GM18858 (cell line): ENCODE measurements around the gene CD300C.
"Not testable (repeated sequence)": the region's sequence is repeated elsewhere in the genome, so short reads cannot be mapped to it uniquely, and the experiment has no call there.

ENCODE experiments used
- ATAC-seq: cut with Tn5 transposase; IDR thresholded peaks from one replicate; pipeline ENCODE4 v1.9.1; 2021; ENCODE audit not compliant: unreplicated experiment

The CD300C gene

GRCh38 chr17:74545843-74546230 is at the start of gene CD300C:
Gene CD300C (minus strand): TSS chr17:74546115. CDS start chr17:74545782, 333 bp downstream.
- ATAC-seq = no peak

GRCh38 chr17:74595037-74595750 is 49.3 kb upstream of the CD300C start:
- no peak for ATAC-seq

GRCh38 chr17:74592087-74592990 is 46.4 kb upstream of the CD300C start, which contains the start of gene CD300LD:
Gene CD300LD (minus strand): TSS chr17:74592283. CDS start chr17:74592202, 81 bp downstream.
- no peak for ATAC-seq

GRCh38 chr17:74591503-74591902 is 45.6 kb upstream of the CD300C start:
- ATAC-seq = no peak

GRCh38 chr17:74585711-74586110 is 39.8 kb upstream of the CD300C start:
- no peak for ATAC-seq

GRCh38 chr17:74584292-74585060 is 38.6 kb upstream of the CD300C start:
- no peak for ATAC-seq

- no peak for ATAC-seq
Observed at GRCh38 chr17:74582633-74583032, 36.7 kb upstream of the CD300C start.

GRCh38 chr17:74579900-74580299 is 34.0 kb upstream of the CD300C start:
- no peak for ATAC-seq

- ATAC-seq = no peak
Observed at GRCh38 chr17:74578979-74579378, 33.1 kb upstream of the CD300C start.

- no peak for ATAC-seq
Observed at GRCh38 chr17:74574489-74575142, 28.7 kb upstream of the CD300C start.

- ATAC-seq = not testable (repeated sequence)
Observed at GRCh38 chr17:74573635-74574034, 27.7 kb upstream of the CD300C start.

GRCh38 chr17:74573169-74573568 is 27.3 kb upstream of the CD300C start:
- ATAC-seq = no peak

- no peak for ATAC-seq
Observed at GRCh38 chr17:74571621-74572270, 25.8 kb upstream of the CD300C start.

- ATAC-seq = no peak
Observed at GRCh38 chr17:74569020-74570003, 23.4 kb upstream of the CD300C start.

- no peak for ATAC-seq
Observed at GRCh38 chr17:74568106-74568873, 22.4 kb upstream of the CD300C start.

- no peak for ATAC-seq
Observed at GRCh38 chr17:74567397-74567796, 21.5 kb upstream of the CD300C start, which contains the start of gene CD300H. Gene CD300H (minus strand): TSS chr17:74567509.

GRCh38 chr17:74566132-74566753 is 20.3 kb upstream of the CD300C start:
- ATAC-seq = no peak

- ATAC-seq = no peak
Observed at GRCh38 chr17:74565126-74565525, 19.2 kb upstream of the CD300C start.
